ENCODE data around the gene RNF175.

DNA sequence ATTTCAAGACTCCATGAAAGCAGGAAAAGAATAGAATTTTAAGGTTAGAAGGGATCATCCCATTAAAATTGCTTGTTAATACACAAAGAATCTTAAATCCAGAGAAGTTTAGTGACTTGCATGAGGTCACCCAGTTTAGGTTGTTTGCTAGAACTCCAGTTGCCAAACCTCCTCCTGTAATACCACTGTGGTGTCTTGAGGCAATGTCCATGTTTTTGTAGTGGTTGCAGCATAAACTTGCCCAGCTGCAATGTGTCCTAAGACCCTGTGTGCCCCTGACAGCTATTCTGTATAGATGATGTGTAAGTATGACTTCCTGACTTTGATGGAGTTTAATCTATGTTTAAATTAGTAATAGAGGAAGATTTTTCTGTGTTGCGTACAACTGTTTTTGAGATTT is 22.8 kb upstream of the RNF175 start:
- TF ChIP-seq POLR2A (IDR thresholded peaks at IDR 0.05; ENCODE audit: low read depth, low read length) (no peak), POLR2AphosphoS5 (IDR thresholded peaks at IDR 0.05; ENCODE audit: low read depth, low read length) (no peak), TAF1 (IDR thresholded peaks at IDR 0.05; ENCODE audit: low read depth, low read length) (no peak), POU2F2 (IDR thresholded peaks at IDR 0.05; ENCODE audit: low read depth, low read length) (no peak), PAX5 (IDR thresholded peaks at IDR 0.05; ENCODE audit: insufficient read depth, low read length, severe bottlenecking) (no peak)

All from GM12891 (cell line).